ENCODE measurements around the gene COL4A5. TPM values are rescaled to one million over a fixed set of nuclear protein-coding genes. Genes with fewer than 3 reads are reported as not detected.

Gene COL4A5
- total and polyA plus RNA-seq, 2 of the 8 experiments (the other 6 are each of a cell fraction or from before 2014, with no cell fraction given) = 24.9 to 30.2 TPM

DNA sequence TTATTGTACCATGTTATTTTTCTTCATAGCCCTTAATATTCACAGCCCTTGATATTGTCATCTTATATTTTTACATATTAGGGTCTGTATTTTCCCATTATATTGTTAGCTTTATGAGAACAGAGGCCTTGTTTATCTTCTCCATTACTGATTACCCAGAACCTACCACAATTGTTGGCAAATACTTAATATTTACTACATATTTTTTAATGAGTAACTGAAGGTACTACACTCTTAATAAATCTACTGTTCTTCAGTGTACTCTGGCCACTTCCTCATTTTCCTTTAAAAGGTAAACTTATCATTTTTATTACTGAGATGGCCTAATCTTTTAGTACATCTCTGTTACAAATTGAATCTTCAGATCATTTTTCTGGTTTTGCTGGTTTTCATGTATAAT, 133.5 kb downstream of the COL4A5 start:
- Histone ChIP-seq H4K20me1 (replicated peaks in 1 of 2; ENCODE audit: control insufficient read depth in 1 of 2, insufficient read depth in 2 of 2, low read length in 2 of 2) (no peaks in the 10 kb centered on the region), H3K18ac (ENCODE audit: extremely low read depth, low read length) (no peak overlapping the region), H3K14ac (ENCODE audit: insufficient read length) (no peak overlapping the region), H4K5ac (ENCODE audit: insufficient read length, low read depth, low read length) (no peak overlapping the region), H4K8ac (ENCODE audit: extremely low read depth, insufficient read depth, low read length) (no peak overlapping the region), H2AK5ac (ENCODE audit: low read depth, low read length) (no peak overlapping the region), H3K27me3 (replicated peaks in 1 of 4; ENCODE audit: control insufficient read depth in 3 of 4, extremely low read depth in 1 of 4, insufficient read depth in 3 of 4, low read length in 3 of 4) (no peaks in the 10 kb centered on the region), H2BK15ac (ENCODE audit: low read length) (no peak overlapping the region), H2BK120ac (replicated peaks; ENCODE audit: low read depth, low read length) (no peak overlapping the region), H3K23ac (ENCODE audit: insufficient read length) (no peak overlapping the region), H3K36me3 (ENCODE audit: control insufficient read depth in 2 of 4, insufficient read depth in 4 of 4, low read length in 3 of 4) (no peaks in the 10 kb centered on the region; a peak in 1 of 8 replicates), H3K23me2 (ENCODE audit: low read depth, low read length) (no peaks in the 10 kb centered on the region), H2BK20ac (ENCODE audit: low read length) (no peak overlapping the region), H3K9me3 (ENCODE audit: insufficient read depth in 2 of 2, low read depth in 1 of 2, low read length in 1 of 2) (no peaks in the 10 kb centered on the region), H4K91ac (replicated peaks; ENCODE audit: insufficient read length, low read length) (no peak overlapping the region), H3K4me1 (replicated peaks in 1 of 4; ENCODE audit: control insufficient read depth in 3 of 4, insufficient read depth in 4 of 4, low read length in 3 of 4) (no peaks in the 10 kb centered on the region), H3K56ac (replicated peaks; ENCODE audit: insufficient read length, low read depth, low read length) (no peak overlapping the region), H3K27ac (ENCODE audit: low read depth, low read length) (no peak overlapping the region), H2BK12ac (ENCODE audit: low read depth, low read length) (no peak overlapping the region), H2BK5ac (ENCODE audit: low read depth, low read length) (no peak overlapping the region), H3K4me3 (ENCODE audit: extremely low read depth in 1 of 4, insufficient read depth in 2 of 4, low read depth in 3 of 4, low read length in 4 of 4) (no peak overlapping the region), H3K9ac (replicated peaks in 1 of 4; ENCODE audit: extremely low read depth in 1 of 4, low read depth in 3 of 4, low read length in 3 of 4) (no peak overlapping the region), H3K79me1 (ENCODE audit: low read depth, low read length) (no peaks in the 10 kb centered on the region), H3K79me2 (ENCODE audit: control insufficient read depth in 1 of 2, insufficient read depth in 2 of 2, low read length in 2 of 2) (no peaks in the 10 kb centered on the region), H2AFZ (ENCODE audit: low read length) (no peak overlapping the region), H3K4ac (replicated peaks; ENCODE audit: insufficient read length, low read depth, low read length) (no peak overlapping the region), H3K4me2 (ENCODE audit: insufficient read depth in 1 of 2, low read depth in 2 of 2, low read length in 2 of 2) (no peak overlapping the region)
- TF ChIP-seq, protein P1, sequence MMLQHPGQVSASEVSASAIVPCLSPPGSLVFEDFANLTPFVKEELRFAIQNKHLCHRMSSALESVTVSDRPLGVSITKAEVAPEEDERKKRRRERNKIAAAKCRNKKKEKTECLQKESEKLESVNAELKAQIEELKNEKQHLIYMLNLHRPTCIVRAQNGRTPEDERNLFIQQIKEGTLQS (IDR thresholded peaks at IDR 0.05; ENCODE audit: insufficient read depth, low read depth, low read length) = no peak
- FAIRE-seq (no peak), DNase-seq (ENCODE audit: low read depth in 1 of 2, low spot score in 2 of 2) (no peak)
- ChIA-PET CTCF (ENCODE audit: partially characterized antibody) (no interaction called here), POLR2A (ENCODE audit: partially characterized antibody) (no interaction called here)

Measured in H1 (cell line).